Osteocyte (in vitro differentiated cells): Measurements from ENCODE around the gene OR9G1. TPM values are rescaled to one million over a fixed set of nuclear protein-coding genes. Genes with fewer than 3 reads are reported as not detected.

Experiments
- DNase-seq: peaks from one replicate; pipeline ENCODE4 v3.0.0; 2021; ENCODE audit warnings: mixed read lengths; ENCODE audit not compliant: unreplicated experiment; ENCODE audit errors: extremely low spot score
- H3K27ac Mint-ChIP-seq: one replicate; pipeline ENCODE4 v1.8.0; 2021; ENCODE audit warnings: mild to moderate bottlenecking, mixed read lengths; ENCODE audit not compliant: unreplicated experiment
- H3K27me3 Mint-ChIP-seq: one replicate; pipeline ENCODE4 v1.8.0; 2021; ENCODE audit warnings: mixed read lengths; ENCODE audit not compliant: unreplicated experiment
- H3K36me3 Mint-ChIP-seq: one replicate; pipeline ENCODE4 v1.8.0; 2021; ENCODE audit warnings: mixed read lengths; ENCODE audit not compliant: unreplicated experiment
- H3K4me1 Mint-ChIP-seq: one replicate; pipeline ENCODE4 v1.8.0; 2021; ENCODE audit warnings: mixed read lengths; ENCODE audit not compliant: unreplicated experiment
- H3K4me3 Mint-ChIP-seq: one replicate; pipeline ENCODE4 v1.8.0; 2021; ENCODE audit warnings: mild to moderate bottlenecking, moderate library complexity, mixed read lengths; ENCODE audit not compliant: unreplicated experiment
- H3K9me3 Mint-ChIP-seq: one replicate; pipeline ENCODE4 v1.8.0; 2021; ENCODE audit warnings: mixed read lengths; ENCODE audit not compliant: unreplicated experiment
- CTCF ChIP-seq: fragments of 200-600 bp; sonication (generic); IDR thresholded peaks from 2 replicates; pipeline ENCODE4 v1.5.0; 2021; ENCODE audit warnings: antibody characterized with exemption, mild to moderate bottlenecking, moderate library complexity
- total RNA-seq: library from RNA; stranded (reverse); gene quantifications from 2 replicates; pipeline ENCODE4 v1.2.1, GENCODE V29; 2021

Gene OR9G1
- total RNA-seq, 1 donor from 2014 or later, result not detected

GRCh38 chr11:56714206-56714605 is 15.3 kb downstream of the OR9G1 start:
- H3K27ac Mint-ChIP-seq, result no peak overlapping the region
- H3K36me3 Mint-ChIP-seq, result no peaks in the 10 kb centered on the region
- H3K4me1 Mint-ChIP-seq, result no peaks in the 10 kb centered on the region
- DNase-seq, result no peak
- no peaks in the 10 kb centered on the region for H3K27me3 Mint-ChIP-seq
- H3K4me3 Mint-ChIP-seq, result no peak overlapping the region
- TF ChIP-seq CTCF, result no peak
- peaks cover 30% of the 10 kb centered on the region for H3K9me3 Mint-ChIP-seq

GRCh38 chr11:56716379-56716854 is 17.5 kb downstream of the OR9G1 start:
- Mint-ChIP-seq H3K27ac (no peak overlapping the region), H3K4me3 (no peak overlapping the region), H3K4me1 (no peaks in the 10 kb centered on the region), H3K36me3 (no peaks in the 10 kb centered on the region), H3K27me3 (no peaks in the 10 kb centered on the region), H3K9me3 (peaks cover 32% of the 10 kb centered on the region)
- no peak for TF ChIP-seq CTCF
- DNase-seq, result no peak

GRCh38 chr11:56720513-56720912 is 21.6 kb downstream of the OR9G1 start:
- no peak for DNase-seq
- Mint-ChIP-seq H3K9me3 (peaks cover 18% of the 10 kb centered on the region), H3K27me3 (no peaks in the 10 kb centered on the region), H3K36me3 (no peaks in the 10 kb centered on the region), H3K4me1 (no peaks in the 10 kb centered on the region), H3K27ac (no peak overlapping the region), H3K4me3 (no peak overlapping the region)
- TF ChIP-seq CTCF, result no peak

GRCh38 chr11:56740107-56740506 is 41.2 kb downstream of the OR9G1 start:
- Mint-ChIP-seq H3K4me3 (no peak overlapping the region), H3K4me1 (no peaks in the 10 kb centered on the region), H3K27me3 (no peaks in the 10 kb centered on the region), H3K27ac (no peak overlapping the region), H3K36me3 (no peaks in the 10 kb centered on the region), H3K9me3 (peaks cover 16% of the 10 kb centered on the region)
- no peak for TF ChIP-seq CTCF
- no peak for DNase-seq

GRCh38 chr11:56740886-56741285 is 42.0 kb downstream of the OR9G1 start:
- H3K27me3 Mint-ChIP-seq, result no peaks in the 10 kb centered on the region
- H3K4me1 Mint-ChIP-seq, result no peaks in the 10 kb centered on the region
- H3K36me3 Mint-ChIP-seq, result no peaks in the 10 kb centered on the region
- no peak for DNase-seq
- H3K4me3 Mint-ChIP-seq, result no peak overlapping the region
- H3K9me3 Mint-ChIP-seq, result peaks cover 16% of the 10 kb centered on the region
- TF ChIP-seq CTCF, result no peak
- H3K27ac Mint-ChIP-seq, result no peak overlapping the region
